ENCODE results near the gene MAD1L1. TPM values are rescaled to one million over a fixed set of nuclear protein-coding genes. Genes with fewer than 3 reads are reported as not detected.
"Not testable (repeated sequence)": the region's sequence is repeated elsewhere in the genome, so short reads cannot be mapped to it uniquely, and the experiment has no call there.

MAD1L1 gene
- total RNA-seq, 1 donor from 2014 or later: 58.0 TPM

GRCh38 chr7:1981201-1981877 lies 251.4 kb downstream of the MAD1L1 start:
- no peak for DNase-seq

DNA sequence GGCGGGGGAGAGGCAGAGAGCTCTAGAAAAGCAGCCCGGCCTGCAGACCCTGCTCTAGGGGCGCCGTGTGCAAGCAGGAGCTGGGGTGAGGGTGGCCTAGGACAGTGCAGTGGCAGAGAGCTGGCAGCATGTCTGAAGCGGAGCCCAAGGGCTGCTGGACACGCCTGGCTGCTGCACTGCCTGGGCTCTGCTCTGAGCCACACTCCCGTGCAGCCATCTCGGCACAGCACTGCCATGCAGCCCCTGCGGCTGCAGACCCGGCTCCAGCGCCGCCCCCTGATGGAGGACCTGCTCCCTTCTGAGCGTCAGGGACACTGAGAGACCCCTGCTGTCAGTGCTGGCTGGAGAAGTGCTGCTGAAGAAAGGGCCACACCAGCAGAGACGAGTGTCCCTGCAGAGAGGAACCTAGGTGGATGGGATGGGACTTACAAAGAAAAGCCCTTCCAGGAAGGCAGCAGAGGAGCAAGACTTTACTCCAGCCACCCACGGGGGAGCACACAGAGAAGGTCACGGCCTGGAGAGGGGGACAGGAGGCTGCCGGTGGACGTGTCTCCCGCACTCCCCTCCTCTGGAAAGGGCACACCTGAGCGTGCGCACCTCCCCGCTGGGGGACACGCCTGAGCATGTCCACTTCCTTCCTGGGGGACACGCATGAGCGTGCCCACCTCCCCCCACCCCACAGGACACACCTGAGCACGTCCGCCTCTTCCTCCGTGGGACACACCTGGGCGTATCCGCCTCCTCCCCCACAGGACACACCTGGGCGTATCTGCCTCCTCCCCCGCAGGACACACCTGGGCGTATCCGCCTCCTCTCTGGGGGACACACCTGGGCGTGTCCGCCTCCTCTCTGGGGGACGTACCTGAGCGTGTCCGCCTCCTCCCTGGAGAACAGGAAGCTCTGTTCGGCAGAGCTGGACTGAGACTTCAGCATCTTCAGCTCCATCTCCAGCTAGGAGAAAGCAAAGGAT lies 252.9 kb downstream of the MAD1L1 start:
- peak; percentile 48 for DNase-seq

GRCh38 chr7:1978656-1979590 lies 253.8 kb downstream of the MAD1L1 start:
- DNase-seq: no peak

DNA sequence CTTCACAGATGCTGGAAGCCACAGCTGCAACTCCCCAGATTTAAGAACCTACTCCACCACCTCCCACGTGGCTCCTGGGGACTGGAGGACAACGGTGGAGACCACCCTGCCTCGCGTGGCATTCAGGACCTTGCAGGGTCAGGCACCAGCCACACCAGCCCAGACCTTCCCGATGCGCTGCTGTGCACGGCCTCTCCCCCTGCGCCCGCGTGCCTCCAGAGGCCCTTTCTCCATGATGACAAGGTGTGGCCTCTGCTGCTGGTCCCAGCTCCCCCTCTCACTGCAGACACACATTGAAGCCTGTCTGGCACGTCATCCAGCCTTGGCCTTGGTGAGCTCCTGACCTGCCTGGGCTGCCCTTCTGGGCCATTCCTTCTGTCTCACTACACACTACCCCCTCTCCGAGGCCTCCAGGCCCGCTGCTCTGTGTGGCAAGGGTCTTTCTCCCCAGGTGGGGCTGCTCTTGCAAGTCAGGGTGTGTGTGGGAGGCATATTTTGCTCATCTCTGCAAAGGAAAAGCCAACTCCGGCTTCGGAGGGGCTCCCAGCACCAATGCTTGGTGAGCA lies 254.8 kb downstream of the MAD1L1 start:
- no peak for DNase-seq

GRCh38 chr7:1977059-1977875 lies 255.5 kb downstream of the MAD1L1 start:
- no peak for DNase-seq

DNA sequence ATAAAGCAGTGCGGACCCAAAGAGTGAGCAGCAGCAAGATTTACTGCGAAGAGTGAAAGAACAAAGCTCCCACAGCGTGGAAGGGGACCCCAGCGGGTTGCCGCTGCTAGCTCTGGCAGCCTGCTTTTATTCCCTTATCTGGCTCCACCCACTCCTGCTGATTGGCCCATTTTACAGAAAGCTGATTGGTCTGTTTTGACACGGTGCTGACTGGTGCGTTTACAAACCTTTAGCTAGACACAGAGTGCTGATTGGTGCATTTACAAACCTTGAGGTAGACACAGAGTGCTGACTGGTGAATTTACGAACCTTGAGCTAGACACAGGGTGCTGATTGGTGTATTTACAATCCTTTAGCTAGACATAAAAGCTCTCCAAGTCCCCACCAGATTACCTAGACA lies 256.2 kb downstream of the MAD1L1 start:
- DNase-seq: not testable (repeated sequence)

DNA sequence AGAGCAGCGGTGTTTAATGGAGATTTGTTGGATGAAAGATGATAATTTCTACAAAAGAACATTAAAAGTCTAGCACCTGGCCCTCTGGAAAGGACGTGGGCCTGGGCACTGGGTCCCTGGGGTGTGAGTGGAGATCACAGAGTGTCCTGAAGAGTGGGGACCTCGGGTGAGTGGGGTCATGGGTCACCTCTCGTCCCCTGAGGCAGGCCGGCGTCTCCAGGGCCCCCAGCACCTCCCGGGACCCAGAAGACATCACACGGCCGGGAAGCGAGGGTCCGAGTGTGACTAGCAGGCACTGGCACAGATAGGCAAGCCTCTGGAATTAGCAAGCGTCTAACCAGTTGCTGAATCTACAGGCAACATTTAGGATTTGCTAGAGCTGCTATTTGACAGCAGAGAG lies 257.2 kb downstream of the MAD1L1 start:
- DNase-seq: no peak

GRCh38 chr7:1975179-1975578 lies 257.6 kb downstream of the MAD1L1 start:
- no peak for DNase-seq

GRCh38 chr7:1974290-1975101 lies 258.2 kb downstream of the MAD1L1 start:
- no peak for DNase-seq

DNA sequence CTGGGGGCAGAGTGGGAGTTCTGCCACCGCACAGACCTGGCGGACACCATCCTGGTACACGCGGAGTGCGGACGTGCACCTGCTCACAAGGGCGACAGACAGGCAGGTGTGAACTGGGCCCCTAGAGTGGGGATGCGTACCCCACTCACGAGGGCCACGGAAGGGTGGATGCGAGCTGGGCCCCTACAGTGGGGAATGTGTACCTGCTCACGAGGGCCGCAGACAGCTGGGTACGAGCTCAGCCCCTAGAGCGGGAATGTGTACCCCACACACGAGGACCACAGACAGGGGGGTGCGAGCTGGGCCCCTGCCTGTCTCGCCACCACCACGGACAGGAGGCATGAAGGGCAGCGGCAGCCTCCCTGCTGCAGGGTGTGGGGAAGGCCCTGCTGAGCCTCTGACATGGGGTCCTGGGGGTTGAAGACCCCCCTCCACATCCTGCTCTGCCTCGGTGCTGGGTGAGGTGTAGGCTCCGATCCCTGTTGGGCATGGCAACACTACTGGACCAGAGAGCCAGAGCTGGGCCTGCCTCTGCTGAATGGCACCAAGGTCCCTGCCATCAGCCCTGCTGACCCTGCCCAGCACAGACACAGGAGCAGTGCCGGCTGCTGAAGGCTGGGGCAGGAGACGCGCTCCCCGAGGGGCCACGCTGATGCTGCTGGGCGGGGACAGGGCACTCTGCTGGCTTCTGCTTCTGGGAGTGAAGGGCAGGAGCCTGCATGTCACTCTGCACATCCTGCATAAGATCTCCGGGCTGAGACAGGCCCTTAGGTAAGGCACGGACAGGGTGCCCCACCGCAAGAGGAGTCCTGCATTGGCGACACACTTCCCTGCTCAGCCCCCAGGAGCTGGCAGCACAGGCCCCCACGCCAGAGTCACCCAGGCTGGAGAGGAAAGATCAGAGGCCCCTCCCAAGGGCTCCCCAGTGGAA lies 259.2 kb downstream of the MAD1L1 start:
- no peak for DNase-seq

DNA sequence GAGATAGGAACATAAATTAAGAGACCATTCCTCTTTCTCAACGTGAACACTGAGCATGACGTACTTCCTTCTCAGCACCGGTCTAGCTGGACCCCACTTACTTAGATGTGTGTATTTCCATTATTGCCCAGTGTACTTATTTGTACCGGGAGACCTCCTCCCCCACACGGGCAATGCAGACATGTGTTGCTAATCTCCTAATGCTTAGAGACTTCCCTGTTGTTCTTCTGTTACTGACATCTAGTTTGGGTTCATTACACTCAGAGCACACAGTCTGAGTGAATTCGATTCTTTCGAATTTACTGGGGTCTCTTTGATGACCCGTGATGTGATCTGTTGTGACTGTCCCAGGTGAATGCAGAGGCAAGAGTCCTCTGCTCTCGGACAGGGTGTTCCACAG lies 260.0 kb downstream of the MAD1L1 start:
- no peak for DNase-seq

GRCh38 chr7:1971946-1972654 lies 260.6 kb downstream of the MAD1L1 start:
- no peak for DNase-seq

- DNase-seq: no peak
These were observed 261.9 kb downstream of the MAD1L1 start for GRCh38 chr7:1970895-1971294.

- not testable (repeated sequence) for DNase-seq
These were observed 262.5 kb downstream of the MAD1L1 start for GRCh38 chr7:1970285-1970660.

GRCh38 chr7:1969459-1970284 lies 263.1 kb downstream of the MAD1L1 start:
- peak; percentile 37 for DNase-seq

DNA sequence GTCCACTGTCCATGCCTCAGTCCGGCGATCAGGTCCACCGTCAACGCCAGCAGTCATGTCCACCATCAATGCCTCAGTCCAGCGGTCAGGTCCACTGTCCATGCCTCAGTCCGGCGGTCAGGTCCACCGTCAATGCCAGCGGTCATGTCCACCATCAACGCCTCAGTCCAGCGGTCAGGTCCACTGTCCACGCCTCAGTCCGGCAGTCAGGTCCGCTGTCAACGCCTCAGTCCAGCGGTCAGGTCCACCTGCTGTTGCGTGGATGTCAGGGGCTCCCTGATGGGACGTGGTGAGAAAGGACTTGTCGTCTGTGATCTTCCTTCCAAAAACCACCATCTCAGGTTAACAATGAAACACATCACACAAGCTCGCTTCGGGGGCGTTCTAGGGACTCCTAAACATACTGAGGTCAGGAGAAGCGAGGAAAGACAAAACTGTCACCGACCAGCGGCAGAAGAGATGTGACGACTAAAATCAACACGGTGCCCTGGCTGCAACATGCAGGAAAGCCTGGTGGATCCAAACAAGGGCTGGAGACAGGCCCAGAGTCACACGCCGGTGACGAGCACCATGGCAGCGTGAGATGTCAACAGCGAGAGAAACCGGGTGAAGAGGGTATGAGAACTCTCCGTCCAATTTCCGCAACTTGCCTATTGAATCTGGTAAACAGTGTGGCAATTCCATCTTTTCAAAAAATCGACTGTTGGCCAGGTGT lies 264.2 kb downstream of the MAD1L1 start:
- no peak for DNase-seq
